Amygdala (tissue), 56 donors: ENCODE results near the gene HDAC10.

Experiments used
- DNase-seq, 56 donors: peaks; one replicate each; lab custom pipeline; 2025; lab: John Stamatoyannopoulos, UW

Gene HDAC10

DNA sequence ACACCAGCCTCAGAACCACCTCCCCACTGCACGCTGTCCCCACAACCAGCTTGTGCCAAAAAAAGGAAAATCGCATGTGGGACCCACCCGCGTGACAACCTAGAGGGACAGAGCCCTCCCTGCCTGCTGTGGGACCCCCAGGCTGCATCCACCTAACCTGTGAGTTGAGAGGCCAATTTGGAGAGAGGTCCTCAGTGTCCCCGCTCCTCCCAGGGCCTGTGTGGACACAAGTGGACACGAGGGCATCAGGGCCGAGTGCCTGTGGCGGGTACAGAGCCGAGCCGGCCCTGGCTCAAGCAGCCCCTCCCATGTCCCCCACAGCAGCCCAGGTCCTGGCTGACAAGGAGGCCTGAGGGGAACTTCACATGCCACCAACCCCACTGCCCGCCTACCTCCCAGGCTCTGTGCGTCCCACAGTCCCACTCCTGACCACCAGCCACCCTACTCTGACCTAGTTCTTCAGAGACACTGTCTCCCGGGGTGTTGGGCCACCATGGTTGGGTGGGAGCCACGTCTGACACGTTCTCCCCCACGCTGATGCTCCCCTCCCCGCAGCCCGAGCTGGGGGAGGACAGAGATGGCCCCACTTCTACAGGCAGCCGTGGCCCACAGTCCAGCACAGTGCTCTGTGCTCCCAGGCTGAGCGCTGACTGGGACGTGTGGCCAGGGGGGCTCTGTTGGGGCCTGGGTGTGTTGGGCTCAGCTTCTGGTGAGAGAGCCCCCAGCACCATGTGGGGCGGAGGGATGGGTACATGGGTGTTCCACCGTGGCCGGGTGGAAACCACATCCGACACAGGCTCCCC lies 31.1 kb downstream of the HDAC10 start:
- DNase-seq: no peak

DNA sequence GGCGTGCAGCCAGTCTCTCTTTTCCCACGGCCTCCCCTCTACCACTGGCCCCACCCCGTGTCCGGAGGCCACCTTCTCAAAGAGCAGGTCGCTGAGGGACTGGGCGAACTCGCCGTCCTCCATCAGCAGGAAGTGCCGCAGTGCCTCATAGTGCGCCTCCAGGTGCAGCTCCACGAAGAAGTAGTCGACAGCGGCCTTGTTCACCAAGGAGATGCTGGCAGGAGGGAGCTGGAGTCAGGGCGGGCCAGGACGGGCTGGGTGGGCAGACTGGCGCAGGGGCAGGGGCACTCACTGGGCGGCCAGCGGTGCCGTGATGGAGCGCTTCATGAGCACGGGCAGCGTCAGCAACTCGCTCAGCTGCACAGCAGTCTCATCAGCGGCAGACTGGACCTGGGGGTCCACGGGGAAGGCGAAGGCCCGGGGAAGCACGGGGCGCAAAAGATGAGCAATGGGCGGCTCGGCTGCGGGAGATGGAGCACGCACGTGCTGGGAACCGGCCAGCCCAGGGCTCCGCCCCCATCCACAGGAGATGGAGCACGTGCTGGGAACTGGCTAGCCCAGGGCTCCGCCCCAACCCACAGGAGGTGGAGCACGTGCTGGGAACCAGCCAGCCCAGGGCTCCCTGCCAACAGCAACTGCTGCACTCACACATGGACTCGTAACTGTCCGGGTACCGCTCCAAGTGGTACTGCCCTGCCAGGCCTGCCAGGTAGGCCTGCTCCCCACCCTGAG lies 31.9 kb downstream of the HDAC10 start:
- DNase-seq: peak in 16 of 56 donors; percentile 25 to 77 (median 34)

DNA sequence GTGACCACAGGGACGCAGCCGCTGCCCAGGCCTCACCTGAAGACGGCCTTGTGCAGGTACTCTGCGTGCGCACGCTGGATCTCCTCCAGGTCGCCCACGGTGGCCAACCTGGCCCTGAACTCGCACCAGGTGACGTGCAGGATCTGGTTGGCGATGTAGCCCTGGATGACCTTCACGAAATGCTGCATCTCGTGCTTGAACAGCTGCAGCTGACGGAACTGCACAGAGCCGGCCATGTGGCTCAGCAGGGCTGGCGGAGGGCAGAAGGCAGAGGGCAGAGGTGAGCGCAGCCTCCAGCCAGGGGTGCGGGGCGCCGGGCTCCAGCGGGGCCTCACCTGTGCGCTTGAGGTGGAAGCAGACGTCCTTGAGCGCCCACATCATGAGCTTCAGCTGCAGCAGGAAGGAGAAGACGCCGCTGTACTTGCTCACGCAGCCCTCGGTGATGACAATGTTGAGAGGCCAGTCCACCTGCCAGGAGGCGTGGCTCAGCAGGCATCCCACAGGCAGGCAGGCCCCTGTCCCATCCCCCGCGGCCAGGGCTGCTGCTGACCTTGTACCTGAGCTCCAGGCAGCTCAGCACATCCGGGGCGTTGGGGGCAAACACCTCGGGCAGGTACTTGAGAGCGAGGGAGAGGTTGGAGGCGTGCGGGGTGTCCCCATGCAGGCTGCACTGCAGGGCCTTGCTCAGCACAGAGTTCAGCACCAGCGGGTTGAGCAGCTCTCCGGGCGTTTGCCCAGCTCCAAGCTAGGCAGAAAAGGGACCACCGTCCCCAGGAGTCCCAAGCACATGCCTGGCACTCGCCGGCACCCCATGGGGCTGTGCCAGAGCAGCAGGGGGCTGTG lies 32.7 kb downstream of the HDAC10 start:
- no peak for DNase-seq

DNA sequence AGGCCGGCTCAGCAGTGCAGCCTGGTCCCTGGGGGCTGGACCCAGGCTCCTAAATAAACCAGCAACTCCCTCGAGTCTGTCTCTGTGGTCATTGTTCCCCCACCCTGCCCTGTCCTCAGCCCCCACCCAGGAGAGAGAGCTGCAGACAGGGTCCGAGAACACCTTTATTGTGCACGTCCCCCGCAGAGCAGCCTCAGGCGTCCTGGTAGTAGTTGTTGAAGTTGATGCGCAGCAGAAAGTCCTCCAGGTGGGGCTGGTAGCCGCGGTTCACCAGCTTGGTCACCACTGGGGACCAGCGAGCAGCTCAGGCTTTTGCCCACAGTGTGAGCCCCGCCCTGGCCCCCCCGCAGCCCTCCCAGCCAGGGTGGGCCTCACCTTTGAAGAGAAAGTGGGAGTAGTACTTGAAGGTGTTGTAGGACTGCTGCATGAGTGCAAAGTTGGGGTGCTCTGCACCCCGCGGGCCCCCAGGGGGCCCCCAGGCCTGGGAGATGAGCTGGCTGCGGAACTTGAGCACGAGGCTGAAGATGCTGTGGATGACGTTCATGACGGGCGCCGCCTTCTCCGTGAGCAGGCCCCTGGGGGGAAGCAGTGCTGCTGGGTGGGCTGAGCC lies 33.4 kb downstream of the HDAC10 start:
- DNase-seq: no peak

DNA sequence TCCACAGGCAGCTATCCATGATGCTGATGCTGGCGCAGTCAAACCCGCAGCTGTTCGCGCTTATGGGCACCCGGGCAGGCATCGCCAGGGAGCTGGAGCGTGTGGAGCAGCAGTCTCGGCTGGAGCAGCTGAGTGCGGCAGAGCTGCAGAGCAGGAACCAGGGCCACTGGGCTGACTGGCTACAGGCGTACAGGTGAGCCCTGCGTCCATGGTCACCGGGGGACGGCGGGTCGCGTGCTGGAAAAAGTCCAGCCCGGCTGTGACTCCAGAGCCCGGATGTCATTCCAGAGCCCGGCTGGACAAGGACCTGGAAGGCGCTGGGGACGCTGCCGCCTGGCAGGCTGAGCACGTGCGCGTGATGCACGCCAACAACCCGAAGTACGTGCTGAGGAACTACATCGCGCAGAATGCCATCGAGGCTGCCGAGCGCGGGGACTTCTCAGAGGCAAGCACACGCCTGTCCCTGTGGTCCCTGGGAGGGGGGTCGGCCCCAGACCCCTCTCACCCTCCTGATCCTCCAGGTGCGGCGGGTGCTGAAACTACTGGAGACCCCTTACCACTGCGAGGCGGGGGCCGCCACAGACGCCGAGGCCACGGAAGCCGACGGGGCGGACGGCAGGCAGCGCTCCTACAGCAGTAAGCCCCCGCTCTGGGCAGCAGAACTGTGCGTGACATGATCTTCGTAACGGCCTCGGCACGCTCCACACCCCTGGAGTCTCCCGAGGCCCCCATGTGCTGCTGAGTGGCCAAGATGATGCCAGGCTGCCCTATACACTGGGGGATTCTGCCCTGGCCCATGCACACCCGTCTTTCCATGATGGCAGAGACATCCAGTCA lies 34.2 kb downstream of the HDAC10 start:
- DNase-seq: no peak

DNA sequence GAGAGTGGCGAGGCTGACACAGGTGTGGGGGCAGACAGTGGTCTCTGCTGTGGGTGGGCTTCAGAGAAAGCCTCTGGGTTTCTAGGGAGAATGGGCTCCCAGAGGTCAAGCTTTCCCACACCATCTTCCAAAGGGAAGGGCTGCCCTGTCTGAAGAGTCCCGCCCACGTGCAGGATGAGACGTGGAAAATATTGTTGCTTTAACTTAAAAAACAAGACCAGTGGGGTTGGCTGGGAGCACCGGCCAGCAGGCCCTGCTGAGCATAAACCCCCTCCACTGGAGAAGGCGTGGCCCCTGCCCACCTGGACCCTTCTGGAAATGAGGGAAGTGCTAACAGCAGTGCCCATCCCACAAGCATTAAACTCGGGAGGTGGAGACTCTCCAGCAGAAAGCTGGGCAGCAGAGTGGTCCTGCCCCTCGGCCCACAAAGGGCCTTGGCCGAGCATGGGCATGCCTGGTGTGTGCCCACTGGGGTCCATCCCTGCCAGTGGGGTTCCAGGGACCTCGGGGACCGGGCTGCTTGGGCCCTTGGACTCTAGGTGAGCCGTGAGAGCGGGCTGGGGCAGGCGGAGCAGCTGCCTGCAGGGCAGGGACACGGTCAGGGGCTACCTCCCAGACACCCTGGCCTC lies 34.9 kb downstream of the HDAC10 start:
- DNase-seq: no peak

DNA sequence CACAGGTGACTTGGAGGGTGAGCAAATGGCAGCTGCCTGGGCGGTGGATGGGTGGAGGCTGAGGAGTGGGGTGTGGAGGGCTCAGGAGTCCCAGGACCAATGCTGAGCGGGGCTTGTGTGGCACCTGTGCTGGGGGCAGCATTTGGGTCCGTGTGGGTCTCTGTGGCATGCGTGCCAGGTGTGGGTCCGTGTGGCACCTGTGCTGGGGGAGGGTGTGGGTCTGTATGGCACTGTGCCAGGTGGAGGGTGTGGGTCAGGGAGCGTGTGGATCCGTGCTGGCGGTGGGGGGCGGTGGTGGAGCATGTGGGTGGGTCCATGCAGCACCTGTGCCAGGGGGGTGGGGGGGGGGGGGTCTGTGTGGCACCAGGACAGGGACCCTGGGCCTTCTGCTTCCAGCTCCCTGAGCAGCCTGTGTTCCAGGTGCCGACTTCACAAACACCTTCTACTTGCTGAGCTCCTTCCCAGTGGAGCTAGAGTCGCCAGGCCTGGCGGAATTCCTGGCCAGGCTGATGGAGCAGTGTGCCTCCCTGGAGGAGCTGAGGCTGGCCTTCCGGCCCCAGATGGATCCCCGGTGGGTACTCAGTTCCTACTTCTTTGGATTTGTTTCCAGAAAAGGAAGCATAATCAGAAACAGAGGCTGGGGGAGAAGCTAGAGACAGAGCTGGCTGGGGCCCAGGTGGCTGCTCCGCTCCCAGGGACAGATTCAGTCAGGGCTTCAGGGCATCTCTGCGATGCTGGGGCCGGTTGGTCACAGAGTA lies 35.6 kb downstream of the HDAC10 start:
- DNase-seq: no peak

DNA sequence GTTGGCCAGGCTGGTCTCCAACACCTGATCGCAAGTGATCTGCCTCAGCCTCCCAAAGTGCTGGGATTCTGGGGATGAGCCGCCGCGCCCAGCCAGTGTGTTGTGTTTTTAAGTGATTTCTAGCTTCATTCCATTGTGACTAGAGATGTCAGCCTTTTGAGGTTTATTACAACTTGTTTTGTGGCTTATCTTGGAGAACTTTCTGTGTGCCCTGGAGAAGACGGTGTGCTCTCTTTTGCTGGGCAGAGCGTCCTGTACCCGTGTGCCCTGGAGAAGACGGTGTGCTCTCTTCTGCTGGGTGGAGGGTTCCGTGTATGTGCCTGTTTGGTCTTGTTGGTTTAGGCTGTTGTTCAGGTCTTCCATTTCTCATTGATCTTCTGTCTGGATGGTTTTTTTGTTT lies 37.8 kb downstream of the HDAC10 start:
- no peak for DNase-seq

DNA sequence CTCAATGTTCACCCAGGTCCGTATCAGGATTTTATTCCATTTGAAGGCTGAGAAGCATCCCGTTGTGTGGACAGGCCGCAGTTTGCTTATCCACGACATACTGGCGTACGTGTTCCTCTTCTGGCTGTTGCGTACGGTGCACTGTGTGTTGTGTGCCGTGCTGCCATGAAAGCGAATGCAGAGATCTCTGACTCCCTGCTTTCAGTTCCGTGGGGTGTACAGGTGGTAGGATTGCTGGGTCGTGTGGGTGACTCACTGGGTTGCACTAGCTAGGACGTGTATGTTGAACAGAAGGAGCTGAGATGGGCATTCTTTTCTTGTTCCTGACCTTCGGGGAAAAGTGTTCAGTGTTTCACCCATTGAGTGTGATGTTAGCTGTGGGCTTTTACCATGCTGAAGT lies 39.9 kb downstream of the HDAC10 start:
- DNase-seq: no peak

DNA sequence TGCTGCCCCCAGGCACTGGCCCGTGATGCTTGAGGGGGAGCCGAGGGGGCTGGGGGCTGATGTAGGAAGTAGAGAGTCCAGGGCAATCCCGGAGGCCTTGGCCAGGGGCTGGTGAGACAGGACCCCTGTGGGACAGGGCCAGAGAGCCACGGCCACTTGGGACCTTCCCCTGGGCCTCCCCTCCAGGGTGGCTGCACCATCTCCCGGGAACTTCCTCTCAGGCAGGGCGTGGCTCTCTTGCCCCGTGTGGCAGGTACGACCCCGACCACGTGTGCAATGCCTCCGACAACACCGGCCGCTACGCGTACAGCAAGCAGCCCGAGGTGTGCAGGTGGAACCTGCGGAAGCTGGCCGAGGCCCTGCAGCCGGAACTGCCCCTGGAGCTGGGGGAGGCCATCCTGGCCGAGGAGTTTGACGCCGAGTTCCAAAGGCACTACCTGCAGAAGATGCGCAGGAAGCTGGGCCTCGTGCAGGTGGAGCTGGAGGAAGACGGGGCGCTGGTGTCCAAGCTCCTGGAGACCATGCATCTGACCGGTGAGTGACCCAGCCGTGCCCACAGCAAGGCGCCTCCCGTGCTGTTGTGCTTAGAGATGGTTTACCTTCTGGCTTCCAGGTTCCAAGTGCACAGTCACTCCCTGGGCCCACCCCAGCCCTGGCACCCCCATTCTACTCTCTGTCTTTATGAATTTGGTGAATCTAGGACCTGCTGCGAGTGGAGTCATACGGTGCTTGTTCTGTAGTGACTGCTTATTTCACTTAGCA lies 40.5 kb downstream of the HDAC10 start:
- DNase-seq: no peak

DNA sequence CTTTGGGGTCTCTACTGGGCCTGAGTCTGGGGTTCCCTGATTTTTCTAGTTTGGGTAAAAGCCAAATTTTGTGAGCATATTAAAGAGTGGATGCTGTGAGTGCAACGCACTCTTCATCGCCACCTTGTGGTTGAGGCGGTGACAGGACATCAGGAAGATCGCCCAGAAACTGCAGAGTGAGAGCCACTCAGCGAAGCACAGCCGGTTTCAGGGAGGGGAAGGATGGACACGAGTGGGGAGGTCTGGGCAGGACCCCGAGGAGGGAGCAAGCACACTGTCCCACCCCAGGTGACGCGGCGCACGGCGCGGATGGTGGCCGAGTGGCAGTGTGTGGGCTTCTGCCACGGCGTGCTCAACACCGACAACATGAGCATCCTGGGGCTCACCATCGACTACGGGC lies 41.2 kb downstream of the HDAC10 start:
- peak in 23 of 56 donors; percentile 18 to 75 (median 39) for DNase-seq

DNA sequence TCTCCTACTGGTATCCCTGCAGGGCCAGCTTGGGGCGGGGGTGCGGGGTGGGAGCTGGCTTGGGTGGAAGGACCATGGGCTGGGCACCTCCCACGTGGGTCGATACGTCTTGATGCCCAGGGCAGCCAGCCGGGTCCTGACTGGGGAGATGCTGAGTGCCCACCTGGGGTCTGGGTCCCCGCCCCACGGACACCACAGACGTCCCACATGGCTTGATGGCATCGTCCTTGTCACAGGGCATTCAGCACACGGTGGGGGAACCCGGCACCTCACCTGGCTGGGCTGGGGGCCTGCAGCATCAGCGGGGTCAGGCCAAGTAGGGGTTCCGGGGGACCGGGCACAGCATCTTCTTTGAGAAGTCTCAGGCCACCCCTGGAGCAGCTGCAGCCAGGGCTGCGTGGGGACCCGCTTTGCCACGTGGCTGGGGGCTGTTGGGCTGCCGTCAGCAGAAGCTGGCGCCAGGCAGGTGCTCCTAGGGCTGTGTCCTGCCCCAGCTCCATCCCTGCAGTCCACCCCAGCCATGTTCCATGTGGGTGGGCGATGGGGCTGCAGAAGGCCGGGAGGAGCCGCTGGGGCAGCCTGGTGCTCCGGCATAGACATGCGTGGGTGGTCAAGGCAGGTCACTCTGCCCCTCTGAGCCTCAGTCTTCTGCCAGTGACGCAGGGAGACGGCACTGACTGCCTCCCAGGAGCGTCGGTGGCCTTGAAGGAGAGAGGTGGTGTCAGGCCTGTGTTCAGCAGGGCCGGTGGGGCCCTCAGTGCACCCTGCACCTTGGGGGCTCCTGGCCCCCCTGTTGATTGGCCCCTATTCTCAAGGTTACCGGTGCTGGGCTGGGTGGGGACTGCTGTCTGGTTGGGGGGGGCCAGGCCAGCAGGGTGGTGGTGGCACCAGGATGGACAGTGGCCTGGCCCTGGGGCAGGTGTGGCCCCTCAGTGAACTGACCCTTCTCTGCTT lies 41.8 kb downstream of the HDAC10 start:
- no peak for DNase-seq

DNA sequence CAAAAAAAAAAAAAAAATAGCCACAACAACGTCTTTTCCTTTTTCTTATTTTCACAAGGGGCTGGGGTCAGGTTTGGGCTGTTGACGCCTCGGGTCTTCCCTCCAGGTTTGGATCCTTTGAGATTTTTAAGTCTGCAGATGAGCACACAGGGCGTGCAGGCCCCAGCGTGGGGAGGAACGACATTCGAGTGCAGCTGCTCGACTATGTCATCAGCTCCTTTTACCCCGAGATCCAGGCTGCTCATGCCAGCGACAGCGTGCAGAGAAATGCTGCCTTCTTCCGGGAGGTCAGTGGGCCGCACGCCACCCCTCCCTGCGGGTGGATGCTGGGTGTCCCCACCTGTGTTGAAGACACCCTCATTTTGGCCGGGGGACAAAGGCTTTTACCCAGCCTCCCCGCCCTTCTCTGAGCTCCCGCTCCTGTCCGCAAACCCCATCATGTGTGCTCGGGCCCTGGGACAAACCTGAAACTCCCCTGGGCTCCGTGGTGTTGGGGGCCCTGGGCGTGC lies 42.6 kb downstream of the HDAC10 start:
- no peak for DNase-seq

DNA sequence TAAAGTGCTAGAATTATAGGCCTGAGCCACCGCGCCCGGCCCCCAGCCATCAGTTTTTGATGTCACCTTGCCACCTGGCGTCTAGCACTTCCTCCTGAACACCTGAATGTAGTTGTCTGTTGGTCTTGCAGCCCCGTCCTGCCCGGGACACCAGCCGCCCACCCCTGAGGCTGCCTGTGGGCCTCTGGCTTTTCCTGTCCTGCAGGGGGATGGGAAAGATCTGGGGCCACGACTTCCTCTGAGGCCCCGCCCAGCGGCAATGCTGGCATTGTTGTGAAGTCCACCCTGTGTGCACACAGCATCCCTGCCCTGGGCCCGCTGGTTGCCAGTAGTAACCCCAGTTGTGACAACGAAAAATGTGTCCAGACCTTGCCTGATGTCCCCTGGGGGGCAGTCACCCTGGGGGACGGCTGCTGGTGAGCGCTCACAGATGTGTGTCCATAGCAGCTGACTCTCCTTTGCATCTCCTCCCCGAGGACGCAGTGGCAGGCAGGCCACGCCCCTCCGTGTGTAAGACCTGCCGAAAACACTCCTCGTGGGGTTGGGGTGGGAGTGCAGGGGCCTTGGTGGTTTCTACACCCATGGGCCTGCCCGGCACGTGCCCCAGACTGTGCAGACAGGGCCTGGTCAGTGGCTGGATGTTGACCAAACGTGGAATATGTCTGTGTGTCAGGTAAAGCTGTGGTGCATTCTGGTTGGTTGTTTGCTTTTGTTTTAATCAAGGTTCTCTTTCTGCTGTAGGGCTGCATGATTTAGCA lies 43.5 kb downstream of the HDAC10 start:
- DNase-seq: no peak

DNA sequence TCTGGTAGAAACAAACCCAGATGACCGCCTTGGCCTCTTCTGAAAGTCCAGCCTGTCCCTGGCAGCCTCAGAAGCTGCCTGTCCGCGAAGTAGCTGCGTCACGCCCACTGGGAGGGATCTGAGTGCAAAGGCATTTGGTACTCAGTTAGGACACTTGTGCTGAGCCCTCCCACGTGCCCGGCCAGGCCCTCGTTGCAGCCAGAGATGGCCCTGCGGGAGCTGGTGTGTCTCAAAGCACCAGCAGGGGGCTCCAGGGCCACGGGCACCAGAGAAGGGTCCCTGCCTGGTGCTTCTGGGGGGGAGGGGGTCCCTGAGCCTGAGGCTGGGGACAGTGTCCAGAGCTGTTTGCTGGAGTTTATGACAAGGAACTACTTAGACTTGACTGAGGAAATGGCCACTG lies 44.5 kb downstream of the HDAC10 start:
- peak in 8 of 56 donors; percentile 30 to 60 (median 44) for DNase-seq
